SK-N-DZ (cell line): Measurements from ENCODE around the gene FGF11.

ENCODE experiments used
- DNase-seq: peaks from one replicate; pipeline ENCODE4 v3.0.0-alpha.2; 2015; ENCODE audit warnings: low spot score

FGF11 gene

DNA sequence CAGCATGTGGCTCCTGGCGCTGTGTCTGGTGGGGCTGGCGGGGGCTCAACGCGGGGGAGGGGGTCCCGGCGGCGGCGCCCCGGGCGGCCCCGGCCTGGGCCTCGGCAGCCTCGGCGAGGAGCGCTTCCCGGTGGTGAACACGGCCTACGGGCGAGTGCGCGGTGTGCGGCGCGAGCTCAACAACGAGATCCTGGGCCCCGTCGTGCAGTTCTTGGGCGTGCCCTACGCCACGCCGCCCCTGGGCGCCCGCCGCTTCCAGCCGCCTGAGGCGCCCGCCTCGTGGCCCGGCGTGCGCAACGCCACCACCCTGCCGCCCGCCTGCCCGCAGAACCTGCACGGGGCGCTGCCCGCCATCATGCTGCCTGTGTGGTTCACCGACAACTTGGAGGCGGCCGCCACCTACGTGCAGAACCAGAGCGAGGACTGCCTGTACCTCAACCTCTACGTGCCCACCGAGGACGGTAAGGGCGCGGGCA lies 31.0 kb upstream of the FGF11 start:
- no peak for DNase-seq

GRCh38 chr17:7408863-7409262 lies 30.4 kb upstream of the FGF11 start:
- DNase-seq, result no peak

GRCh38 chr17:7409716-7410115 lies 29.6 kb upstream of the FGF11 start:
- DNase-seq, result no peak

- DNase-seq, result no peak
Measured at GRCh38 chr17:7410634-7411426, 28.5 kb upstream of the FGF11 start.

DNA sequence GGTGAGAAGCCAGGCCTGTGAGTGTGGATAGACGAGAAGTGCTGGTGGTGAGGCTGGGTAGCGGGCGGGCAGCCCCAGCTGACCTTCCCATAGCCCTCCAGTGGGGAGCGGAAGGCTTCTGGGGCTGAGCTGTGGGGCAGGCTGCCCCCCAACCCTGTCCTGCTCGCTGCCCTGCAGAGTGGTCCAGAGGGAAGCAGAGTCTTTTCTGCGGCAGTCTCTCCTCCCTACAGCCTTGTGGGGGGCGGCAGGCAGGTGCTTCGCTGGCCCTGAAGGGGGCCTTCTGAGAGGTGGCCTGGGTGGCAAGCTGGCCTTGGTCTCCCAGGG lies 27.9 kb upstream of the FGF11 start:
- DNase-seq, result no peak

- DNase-seq, result no peak
Measured at GRCh38 chr17:7413346-7413985, 25.8 kb upstream of the FGF11 start.

DNA sequence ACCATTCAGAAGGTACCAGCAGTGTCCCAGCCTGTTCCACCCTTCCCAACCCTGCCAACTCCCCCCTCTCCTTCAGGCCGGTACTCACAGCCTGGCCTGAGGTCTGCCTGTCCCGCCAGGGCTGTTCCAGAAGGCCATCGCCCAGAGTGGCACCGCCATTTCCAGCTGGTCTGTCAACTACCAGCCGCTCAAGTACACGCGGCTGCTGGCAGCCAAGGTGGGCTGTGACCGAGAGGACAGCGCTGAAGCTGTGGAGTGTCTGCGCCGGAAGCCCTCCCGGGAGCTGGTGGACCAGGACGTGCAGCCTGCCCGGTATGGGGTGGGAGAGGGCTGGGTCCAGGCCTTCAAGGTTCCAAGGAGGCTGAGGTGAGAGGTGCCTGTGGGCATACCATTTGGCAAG lies 24.5 kb upstream of the FGF11 start:
- DNase-seq, result no peak

DNA sequence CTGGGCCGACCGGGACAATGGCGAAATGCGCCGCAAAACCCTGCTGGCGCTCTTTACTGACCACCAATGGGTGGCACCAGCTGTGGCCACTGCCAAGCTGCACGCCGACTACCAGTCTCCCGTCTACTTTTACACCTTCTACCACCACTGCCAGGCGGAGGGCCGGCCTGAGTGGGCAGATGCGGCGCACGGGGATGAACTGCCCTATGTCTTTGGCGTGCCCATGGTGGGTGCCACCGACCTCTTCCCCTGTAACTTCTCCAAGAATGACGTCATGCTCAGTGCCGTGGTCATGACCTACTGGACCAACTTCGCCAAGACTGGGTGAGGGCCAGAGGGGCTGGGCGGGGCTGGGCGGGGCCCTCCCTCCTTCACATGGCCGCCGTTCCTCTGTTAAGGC lies 23.5 kb upstream of the FGF11 start:
- no peak for DNase-seq

- DNase-seq, result no peak
Measured at GRCh38 chr17:7416323-7416722, 23.0 kb upstream of the FGF11 start.

DNA sequence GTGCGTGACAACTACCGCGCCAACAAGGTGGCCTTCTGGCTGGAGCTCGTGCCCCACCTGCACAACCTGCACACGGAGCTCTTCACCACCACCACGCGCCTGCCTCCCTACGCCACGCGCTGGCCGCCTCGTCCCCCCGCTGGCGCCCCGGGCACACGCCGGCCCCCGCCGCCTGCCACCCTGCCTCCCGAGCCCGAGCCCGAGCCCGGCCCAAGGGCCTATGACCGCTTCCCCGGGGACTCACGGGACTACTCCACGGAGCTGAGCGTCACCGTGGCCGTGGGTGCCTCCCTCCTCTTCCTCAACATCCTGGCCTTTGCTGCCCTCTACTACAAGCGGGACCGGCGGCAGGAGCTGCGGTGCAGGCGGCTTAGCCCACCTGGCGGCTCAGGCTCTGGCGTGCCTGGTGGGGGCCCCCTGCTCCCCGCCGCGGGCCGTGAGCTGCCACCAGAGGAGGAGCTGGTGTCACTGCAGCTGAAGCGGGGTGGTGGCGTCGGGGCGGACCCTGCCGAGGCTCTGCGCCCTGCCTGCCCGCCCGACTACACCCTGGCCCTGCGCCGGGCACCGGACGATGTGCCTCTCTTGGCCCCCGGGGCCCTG lies 22.2 kb upstream of the FGF11 start:
- no peak for DNase-seq

GRCh38 chr17:7418472-7419152 lies 20.7 kb upstream of the FGF11 start:
- no peak for DNase-seq

- peak; percentile 68 for DNase-seq
Measured at GRCh38 chr17:7419819-7420610, 19.3 kb upstream of the FGF11 start, which contains the start of gene SPEM1. Gene SPEM1, plus strand, starts transcription at chr17:7420324. Its CDS starts 61 bp downstream, at chr17:7420385.

GRCh38 chr17:7421186-7421585 lies 18.1 kb upstream of the FGF11 start:
- DNase-seq, result no peak

GRCh38 chr17:7423679-7424078 lies 15.6 kb upstream of the FGF11 start:
- DNase-seq, result no peak

DNA sequence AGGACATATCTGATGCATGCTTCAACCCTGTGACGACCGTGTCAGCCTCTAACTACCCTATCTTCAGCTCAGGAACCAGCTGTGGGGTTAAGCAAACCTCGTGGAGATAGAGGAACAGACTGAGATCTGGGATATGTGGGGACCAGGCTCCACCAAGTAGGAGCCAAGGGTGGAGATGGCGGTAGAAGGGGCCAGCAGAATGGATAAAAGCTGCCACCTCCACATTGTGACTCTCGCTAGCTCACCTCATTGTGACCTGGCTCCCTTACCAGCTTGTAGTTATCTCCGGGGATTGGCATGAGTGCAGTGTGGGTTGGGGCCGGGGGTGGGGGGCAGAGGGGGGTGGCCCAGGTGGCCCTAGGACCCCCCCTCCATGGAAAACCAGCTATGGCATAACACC lies 14.0 kb upstream of the FGF11 start, which contains the start of gene SPEM2:
TSS of gene SPEM2 (plus strand) at position 301 of the 400 bp plus-strand sequence. CDS start at position 374, 73 bp downstream.
- DNase-seq, result no peak

DNA sequence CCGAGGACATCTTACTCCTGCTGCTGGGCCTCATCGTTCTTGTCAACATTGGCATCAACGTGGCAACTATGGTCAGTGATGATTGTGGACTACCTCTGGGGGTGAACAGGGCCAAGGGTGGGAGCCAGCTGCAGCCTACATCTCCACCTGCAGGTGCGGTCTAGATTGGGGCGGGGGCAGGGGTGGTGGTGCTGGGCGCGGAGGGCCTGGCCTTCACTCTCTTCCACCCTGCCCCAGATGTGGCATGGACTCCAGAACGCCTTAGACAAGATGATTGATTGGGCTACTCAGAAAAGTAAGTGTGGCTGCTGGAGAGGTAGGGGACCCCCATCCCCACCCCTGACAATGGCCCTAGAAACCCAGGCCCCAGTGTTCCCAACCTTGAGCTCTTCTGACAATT lies 13.6 kb upstream of the FGF11 start:
- DNase-seq, result no peak

DNA sequence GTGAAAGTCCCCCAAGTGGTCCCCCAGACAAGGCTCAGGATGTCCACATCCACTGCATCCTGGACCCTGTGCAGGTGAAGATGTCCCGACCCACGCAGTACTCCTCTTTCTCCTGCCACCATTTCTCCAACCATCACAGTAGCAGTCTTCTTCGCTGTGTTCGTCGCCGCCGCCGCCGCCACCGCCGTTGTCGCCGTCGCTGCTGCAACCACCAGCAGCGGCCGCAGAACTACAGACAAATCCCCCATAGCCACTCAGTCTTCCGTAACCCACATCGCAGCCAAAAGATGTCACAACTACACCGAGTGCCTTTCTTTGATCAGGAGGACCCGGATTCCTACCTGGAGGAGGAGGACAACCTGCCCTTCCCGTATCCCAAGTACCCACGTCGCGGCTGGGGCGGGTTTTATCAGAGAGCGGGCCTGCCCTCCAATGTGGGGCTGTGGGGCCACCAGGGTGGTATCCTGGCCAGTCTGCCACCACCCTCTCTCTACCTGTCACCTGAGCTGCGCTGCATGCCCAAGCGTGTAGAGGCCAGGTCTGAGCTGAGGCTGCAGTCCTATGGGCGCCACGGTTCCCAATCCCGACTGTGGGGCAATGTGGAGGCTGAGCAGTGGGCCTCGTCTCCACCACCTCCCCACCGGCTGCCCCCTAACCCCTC lies 13.0 kb upstream of the FGF11 start:
- no peak for DNase-seq

- no peak for DNase-seq
Measured at GRCh38 chr17:7426896-7427489, 12.3 kb upstream of the FGF11 start.

GRCh38 chr17:7427549-7427948 lies 11.8 kb upstream of the FGF11 start:
- no peak for DNase-seq

- no peak for DNase-seq
Measured at GRCh38 chr17:7428557-7428956, 10.8 kb upstream of the FGF11 start, which contains the start of gene SPEM3. Gene SPEM3, plus strand, starts transcription at chr17:7428857. Its CDS starts 46 bp downstream, at chr17:7428903.
